Activated naive CD4-positive, alpha-beta T cell (primary cell): ENCODE data around the gene RIMS1.

Experiments
- DNase-seq, 4 experiments: peaks; one replicate each; lab custom pipeline; 2025; lab: John Stamatoyannopoulos, UW

The RIMS1 gene

GRCh38 chr6:72413884-72414283 is 527.5 kb downstream of the RIMS1 start:
- DNase-seq: no peak

GRCh38 chr6:72414657-72415056 is 528.3 kb downstream of the RIMS1 start:
- DNase-seq: no peak

- no peak for DNase-seq
Observed at GRCh38 chr6:72416744-72417465, 530.6 kb downstream of the RIMS1 start.

GRCh38 chr6:72417759-72418158 is 531.4 kb downstream of the RIMS1 start:
- no peak for DNase-seq

GRCh38 chr6:72418495-72418894 is 532.1 kb downstream of the RIMS1 start:
- no peak for DNase-seq

- DNase-seq: no peak
Observed at GRCh38 chr6:72419966-72420365, 533.6 kb downstream of the RIMS1 start.

- DNase-seq: no peak
Observed at GRCh38 chr6:72420409-72420808, 534.1 kb downstream of the RIMS1 start.

GRCh38 chr6:72421387-72421786 is 535.0 kb downstream of the RIMS1 start:
- no peak for DNase-seq

GRCh38 chr6:72422171-72422570 is 535.8 kb downstream of the RIMS1 start:
- DNase-seq: no peak

- no peak for DNase-seq
Observed at GRCh38 chr6:72424476-72424875, 538.1 kb downstream of the RIMS1 start.

- DNase-seq: no peak
Observed at GRCh38 chr6:72425003-72425681, 538.8 kb downstream of the RIMS1 start.

GRCh38 chr6:72440611-72441010 is 554.3 kb downstream of the RIMS1 start:
- DNase-seq: no peak

- no peak for DNase-seq
Observed at GRCh38 chr6:72446430-72446829, 560.1 kb downstream of the RIMS1 start.
